Heart right ventricle (tissue), 16 donors: ENCODE results near the gene LMAN1. TPM values are rescaled to one million over a fixed set of nuclear protein-coding genes. Genes with fewer than 3 reads are reported as not detected.

Experiments used
- ATAC-seq, 8 donors: fragments of 200-7000 bp; cut with Tn5 transposase; one replicate each; pipeline ENCODE4 v1.9.1; 2020; ENCODE audit warnings: mild to moderate bottlenecking in 8 of 8, moderate library complexity in 8 of 8, moderate number of reproducible peaks in 1 of 8
- DNase-seq, 2 donors: peaks; one replicate each; pipeline ENCODE4 v3.0.0-alpha.2; 2020
- H3K27ac ChIP-seq, 10 donors: fragments of 200-600 bp; sonication (generic) in 2 of 10; one replicate each; pipeline versions ENCODE4 v1.5.0 to v1.8.0; 2020 to 2022; ENCODE audit warnings: mild to moderate bottlenecking in 3 of 10
- H3K27me3 ChIP-seq, 7 donors: fragments of 200-600 bp; one replicate each; pipeline ENCODE4 v1.8.0; 2021 to 2022; ENCODE audit warnings: mild to moderate bottlenecking in 2 of 7
- H3K36me3 ChIP-seq, 9 donors: fragments of 200-600 bp; sonication (generic) in 1 of 9; one replicate each; pipeline versions ENCODE4 v1.5.0 to v1.8.0; 2020 to 2022; ENCODE audit warnings: mild to moderate bottlenecking in 2 of 9
- H3K4me1 ChIP-seq, 9 donors: fragments of 200-600 bp; sonication (generic) in 1 of 9; one replicate each; pipeline versions ENCODE4 v1.5.0 to v1.8.0; 2020 to 2022; ENCODE audit warnings: mild to moderate bottlenecking in 4 of 9
- H3K4me3 ChIP-seq, 10 donors: fragments of 200-600 bp; sonication (generic) in 2 of 10; one replicate each; pipeline versions ENCODE4 v1.5.0 to v1.8.0; 2020 to 2022; ENCODE audit warnings: mild to moderate bottlenecking in 7 of 10, moderate library complexity in 2 of 10
- H3K9me3 ChIP-seq, 11 donors: fragments of 200-600 bp in 10 of 11; sonication (generic) in 2 of 11; one replicate each; pipeline versions ENCODE4 v1.5.0 to v1.8.0; 2013 to 2022; ENCODE audit warnings: mild to moderate bottlenecking in 2 of 11, control low read depth in 1 of 11, moderate library complexity in 1 of 11
- WGBS, 2 donors: extraction: QIAGEN DNeasy Blood & Tissue Kit; methylation state at CpG; one replicate each; pipeline ENCODE4 v1.1.7; 2013; ENCODE audit warnings: inconsistent platforms in 1 of 2; 5-methylcytosine and 5-hydroxymethylcytosine counted together
- intact Hi-C, 10 donors: fragments of 100-400 bp; cut with DNase I; formaldehyde crosslinking; loops; one replicate each; pipeline versions ENCODE4 v1.11.1 to v1.14.2; 2022
- polyA plus RNA-seq, 2 donors: library from polyadenylated mRNA; stranded (reverse); fragments of 200-250 nt; gene quantifications; one replicate each; pipeline ENCODE4 v1.2.3, GENCODE V29; 2013
- total RNA-seq, 10 donors: library from RNA; stranded (reverse); fragmentation: NEBNext Ultra II Directional in 3 of 10; extraction: Animal tissue kit (Norgen Biotek cat#: 25700) in 3 of 10; gene quantifications; one replicate each; pipeline versions ENCODE4 v1.2.1 to v1.2.4, GENCODE V29; 2021 to 2023
- TF ChIP-seq, protein P1 (sequence below), 9 donors: fragments of 200-600 bp; sonication (generic) in 2 of 9; IDR thresholded peaks; one replicate each; pipeline versions ENCODE4 v1.5.0 to v1.8.0; 2021 to 2022; ENCODE audit warnings: antibody characterized with exemption in 9 of 9, mild to moderate bottlenecking in 5 of 9, moderate library complexity in 1 of 9
- donor health status: Arrhythmogenic right ventricular cardiomyopathy.
- donor health status: ischemic (EF 13 %, LVEDD 7.1; RV severe dilation, severe dysfunction).
- donor health status: healthy with polysubstance abuse.
- donor health status: DM: no; HTN: yes; CAD: no.
- donor health status: DM: no; HTN: no; CAD: no.
- donor health status: ischemic (EF 25% LVEDD 6.9; RV normal size, moderate dysfunction).
- donor health status: ischemic (EF 25% LVEDD 5.7; RV mildly dilated, moderate dysfunction).
- donor health status: healthy.
- donor health status: DM: yes; HTN: yes; CAD: no.
- donor health status: Ischemic cardiomyopathy.
- donor health status: ischemic (EF 35%, LVEDD 5.7; RV mildly dilated, moderate dysfunction).
- donor health status: nonischemic (EF 11% LVEDD 7.7; RV severe dilation, severe dysfunction).
- donor health status: DM: yes; HTN: yes; CAD: no.
- donor health status: PGD.
- donor health status: ischemic (EF 29% LVEDD 5.4; RV normal size, mild dysfunction).
- donor health status: nonischemic (EF 23%, LVEDD 6.1; RV moderate dilation, normal function).

LMAN1 gene
- total and polyA plus RNA-seq, 12 donors: 18.5 to 69.0 (median 54.7) TPM

DNA sequence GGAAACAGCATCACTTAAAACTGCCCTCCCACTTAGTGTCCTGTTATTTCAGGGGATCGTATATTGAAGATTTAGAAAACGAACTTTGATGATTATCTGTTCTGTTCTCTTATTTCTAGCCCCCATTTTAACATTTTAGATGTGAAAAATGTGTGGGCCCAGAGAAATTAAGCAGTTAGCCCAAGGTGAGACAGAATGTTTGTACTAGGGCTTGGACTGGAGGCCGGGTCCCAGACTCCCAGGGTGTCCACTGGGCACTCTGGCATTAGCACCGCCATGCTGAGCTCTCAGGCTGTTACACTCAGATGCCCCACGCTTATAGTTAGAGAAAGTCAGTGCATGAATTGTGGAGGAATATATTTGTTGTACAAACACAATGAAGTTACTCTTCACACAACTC, 80.3 kb downstream of the LMAN1 start:
- Histone ChIP-seq H3K27me3 (peaks cover 0 to 97% (median 88%) of the 10 kb centered on the region in 7 donors), H3K27ac (no peak overlapping the region), H3K36me3 (no peaks in the 10 kb centered on the region), H3K4me1 (peaks cover 0 to 6% (median 4%) of the 10 kb centered on the region in 9 donors), H3K9me3 (no peaks in the 10 kb centered on the region), H3K4me3 (no peak overlapping the region)
- DNase-seq (no peak), ATAC-seq (no peak)
- intact Hi-C loops: no loop called here
- TF ChIP-seq, protein P1, sequence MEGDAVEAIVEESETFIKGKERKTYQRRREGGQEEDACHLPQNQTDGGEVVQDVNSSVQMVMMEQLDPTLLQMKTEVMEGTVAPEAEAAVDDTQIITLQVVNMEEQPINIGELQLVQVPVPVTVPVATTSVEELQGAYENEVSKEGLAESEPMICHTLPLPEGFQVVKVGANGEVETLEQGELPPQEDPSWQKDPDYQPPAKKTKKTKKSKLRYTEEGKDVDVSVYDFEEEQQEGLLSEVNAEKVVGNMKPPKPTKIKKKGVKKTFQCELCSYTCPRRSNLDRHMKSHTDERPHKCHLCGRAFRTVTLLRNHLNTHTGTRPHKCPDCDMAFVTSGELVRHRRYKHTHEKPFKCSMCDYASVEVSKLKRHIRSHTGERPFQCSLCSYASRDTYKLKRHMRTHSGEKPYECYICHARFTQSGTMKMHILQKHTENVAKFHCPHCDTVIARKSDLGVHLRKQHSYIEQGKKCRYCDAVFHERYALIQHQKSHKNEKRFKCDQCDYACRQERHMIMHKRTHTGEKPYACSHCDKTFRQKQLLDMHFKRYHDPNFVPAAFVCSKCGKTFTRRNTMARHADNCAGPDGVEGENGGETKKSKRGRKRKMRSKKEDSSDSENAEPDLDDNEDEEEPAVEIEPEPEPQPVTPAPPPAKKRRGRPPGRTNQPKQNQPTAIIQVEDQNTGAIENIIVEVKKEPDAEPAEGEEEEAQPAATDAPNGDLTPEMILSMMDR (IDR thresholded peaks at IDR 0.05): no peak
- WGBS, 2 donors: 65 to 71% methylated on average over 5 of the region's 5 CpGs

Other genes starting within 250 kb of the LMAN1 start
- gene SEC11C, start 219.4 kb downstream of the LMAN1 start, total RNA-seq: 10 to 100 TPM; 13.8 to 30.0 (median 21.0) TPM
- 10 to 100 TPM; 13.1 to 63.0 TPM for gene SEC11C, start 219.4 kb downstream of the LMAN1 start, polyA plus RNA-seq
- gene GRP, start 139.1 kb downstream of the LMAN1 start, total RNA-seq: not detected
- gene GRP, start 139.1 kb downstream of the LMAN1 start, polyA plus RNA-seq: not detected
- not detected for gene RAX, start 85.8 kb downstream of the LMAN1 start, total RNA-seq
- not detected for gene RAX, start 85.8 kb downstream of the LMAN1 start, polyA plus RNA-seq
- gene CPLX4, start 40.6 kb downstream of the LMAN1 start, total RNA-seq: under 1 TPM in 1 of 10 donors, not detected in 9; 0.11 TPM
- not detected for gene CPLX4, start 40.6 kb downstream of the LMAN1 start, polyA plus RNA-seq